Left colon (tissue), 2 donors: ENCODE data around the gene NEGR1. TPM values are rescaled to one million over a fixed set of nuclear protein-coding genes. Genes with fewer than 3 reads are reported as not detected.

Experiments used
- ATAC-seq: fragments of 200-7000 bp; cut with Tn5 transposase; one replicate; pipeline ENCODE4 v1.9.1; 2020; ENCODE audit warnings: mild to moderate bottlenecking, moderate library complexity
- DNase-seq, 2 donors: peaks; one replicate each; pipeline ENCODE4 v3.0.0-alpha.2; 2020
- intact Hi-C, 2 donors: fragments of 100-400 bp; cut with DNase I in 1 of 2; cut with micrococcal nuclease in 1 of 2; formaldehyde crosslinking; loops; one replicate each; pipeline versions ENCODE4 v1.11.2 to v1.14.0; 2022; cut with DNase I, micrococcal nuclease
- total RNA-seq, 2 donors: library from RNA; stranded (reverse); fragmentation: NEBNext Ultra II Directional; extraction: Animal tissue kit (Norgen Biotek cat#: 25700); gene quantifications; one replicate each; pipeline ENCODE4 v1.2.1, GENCODE V29; 2021
- donor health status: DM: no; HTN: no; CAD: no.
- donor health status: DM: yes; HTN: yes; CAD: no.

Gene NEGR1
- total RNA-seq, 2 donors from 2014 or later = 4.2 to 13.1 TPM

- intact Hi-C loops = no loop called here
- ATAC-seq (no peak), DNase-seq (no peak)
These were observed 442.5 kb downstream of the NEGR1 start for GRCh38 chr1:71839876-71840275.

- intact Hi-C loops = no loop called here
- ATAC-seq (no peak), DNase-seq (no peak)
These were observed 445.4 kb downstream of the NEGR1 start for GRCh38 chr1:71836904-71837303.

GRCh38 chr1:71835442-71835813, 446.9 kb downstream of the NEGR1 start:
- intact Hi-C loops = no loop called here
- ATAC-seq = peak; percentile 22
- DNase-seq = no peak

- DNase-seq = peak; percentile 28 to 41
- peak; percentile 79 for ATAC-seq
- intact Hi-C loops = no loop called here
These were observed 447.5 kb downstream of the NEGR1 start for GRCh38 chr1:71834601-71835441.

- intact Hi-C loops = no loop called here
- ATAC-seq = no peak
- no peak for DNase-seq
These were observed 450.7 kb downstream of the NEGR1 start for GRCh38 chr1:71831646-71832045.

- ATAC-seq = no peak
- no peak for DNase-seq
- intact Hi-C loops = no loop called here
These were observed 453.0 kb downstream of the NEGR1 start for GRCh38 chr1:71829346-71829745.

GRCh38 chr1:71828431-71829012, 453.8 kb downstream of the NEGR1 start:
- DNase-seq (no peak), ATAC-seq (peak; percentile 65)

GRCh38 chr1:71823708-71824305, 458.5 kb downstream of the NEGR1 start:
- peak; percentile 56 to 59 for DNase-seq
- ATAC-seq = peak; percentile 95
- intact Hi-C loops = no loop called here

More at GRCh38 chr1:71828431-71829012, 453.8 kb downstream of the NEGR1 start:
- intact Hi-C loops = no loop called here

- DNase-seq (no peak), ATAC-seq (no peak)
- intact Hi-C loops = no loop called here
These were observed 465.3 kb downstream of the NEGR1 start for GRCh38 chr1:71817028-71817427.

- intact Hi-C loops = no loop called here
- no peak for DNase-seq
- ATAC-seq = peak; percentile 73
These were observed 473.3 kb downstream of the NEGR1 start for GRCh38 chr1:71809085-71809484.

- intact Hi-C loops = no loop called here
- DNase-seq (no peak), ATAC-seq (no peak)
These were observed 478.2 kb downstream of the NEGR1 start for GRCh38 chr1:71804140-71804539.

- ATAC-seq (peak; percentile 59), DNase-seq (no peak)
- intact Hi-C loops = no loop called here
These were observed 486.3 kb downstream of the NEGR1 start for GRCh38 chr1:71796006-71796405.

GRCh38 chr1:71792264-71792663, 490.1 kb downstream of the NEGR1 start:
- ATAC-seq (no peak), DNase-seq (no peak)
- intact Hi-C loops = no loop called here

- DNase-seq (no peak), ATAC-seq (no peak)
- intact Hi-C loops = no loop called here
These were observed 494.2 kb downstream of the NEGR1 start for GRCh38 chr1:71788113-71788512.

GRCh38 chr1:71787699-71788098, 494.6 kb downstream of the NEGR1 start:
- ATAC-seq (no peak), DNase-seq (no peak)
- intact Hi-C loops = no loop called here

GRCh38 chr1:71786218-71786617, 496.1 kb downstream of the NEGR1 start:
- no peak for DNase-seq
- intact Hi-C loops = no loop called here
- ATAC-seq = no peak

GRCh38 chr1:71785450-71785849, 496.9 kb downstream of the NEGR1 start:
- DNase-seq (no peak), ATAC-seq (no peak)
- intact Hi-C loops = no loop called here

GRCh38 chr1:71785000-71785399, 497.3 kb downstream of the NEGR1 start:
- ATAC-seq (no peak), DNase-seq (no peak)
- intact Hi-C loops = no loop called here

- ATAC-seq = no peak
- no peak for DNase-seq
- intact Hi-C loops = no loop called here
These were observed 498.1 kb downstream of the NEGR1 start for GRCh38 chr1:71784241-71784640.

GRCh38 chr1:71783071-71783470, 499.3 kb downstream of the NEGR1 start:
- DNase-seq = no peak
- no peak for ATAC-seq
- intact Hi-C loops = no loop called here
